Ovary (tissue), 9 donors: ENCODE measurements around the gene CAMTA1. TPM values are rescaled to one million over a fixed set of nuclear protein-coding genes. Genes with fewer than 3 reads are reported as not detected.

Experiments used
- DNase-seq, 5 donors: peaks; one replicate each; pipeline ENCODE4 v3.0.0-alpha.2; 2019 to 2020
- H3K27ac ChIP-seq, 2 donors: fragments of 200-600 bp; one replicate each; pipeline versions ENCODE4 v1.5.1 to v1.8.0; 2019 to 2022
- H3K27me3 ChIP-seq: fragments of 200-600 bp; one replicate; pipeline ENCODE4 v1.8.0; 2022
- H3K36me3 ChIP-seq: fragments of 200-600 bp; sonication (generic); one replicate; pipeline ENCODE4 v1.5.1; 2019
- H3K4me1 ChIP-seq: one replicate; pipeline ENCODE4 v1.8.1; 2013; ENCODE audit warnings: mild to moderate bottlenecking, moderate library complexity; ENCODE audit not compliant: insufficient read depth
- H3K4me3 ChIP-seq: fragments of 200-600 bp; sonication (generic); one replicate; pipeline ENCODE4 v1.5.1; 2017
- H3K9me3 ChIP-seq, 2 donors: fragments of 200-600 bp in 1 of 2; sonication (generic) in 1 of 2; one replicate each; pipeline versions ENCODE4 v1.5.1 to v1.8.1; 2013 to 2019; ENCODE audit warnings: mild to moderate bottlenecking in 1 of 2, moderate library complexity in 1 of 2
- CTCF ChIP-seq, 3 donors: fragments of 450-650 bp in 2 of 3; fragments of 200-600 bp in 1 of 3; IDR thresholded peaks; one replicate each; pipeline versions ENCODE4 v1.5.1 to v1.8.0; 2016 to 2022; ENCODE audit warnings: antibody characterized with exemption in 3 of 3, mild to moderate bottlenecking in 1 of 3
- EP300 ChIP-seq: sonication (generic); formaldehyde crosslinking; IDR thresholded peaks from one replicate; pipeline ENCODE4 v1.6.1; 2017; ENCODE audit warnings: antibody characterized with exemption
- POLR2A ChIP-seq: fragments of 450-650 bp; IDR thresholded peaks from one replicate; pipeline ENCODE4 v1.6.1; 2017; ENCODE audit warnings: antibody characterized with exemption, mild to moderate bottlenecking, moderate library complexity
- WGBS, 3 donors: extraction: QIAGEN DNeasy Blood & Tissue Kit in 1 of 3; methylation state at CpG; one replicate each; pipeline versions ENCODE4 v1.1.5 to v1.1.7; 2013 to 2017; 5-methylcytosine and 5-hydroxymethylcytosine counted together
- intact Hi-C, 4 donors: fragments of 100-400 bp; cut with DNase I; formaldehyde crosslinking; loops; one replicate each; pipeline versions ENCODE4 v1.11.0 to v1.15.1; 2022 to 2023
- polyA plus RNA-seq, 2 donors: library from polyadenylated mRNA; stranded (reverse); fragments of 200-250 nt in 1 of 2; fragments of 350-450 nt in 1 of 2; fragmentation: Illumina TruSeq in 1 of 2; extraction: RNeasy Lipid Tissue Mini Kit (QIAGEN cat#74804) in 1 of 2; gene quantifications; one replicate each; pipeline ENCODE4 v1.2.3, GENCODE V29; 2013 to 2014
- total RNA-seq, 7 donors: library from RNA; depleted of rRNA in 2 of 7; stranded (reverse); fragments of >200 nt in 2 of 7; fragmentation: NEBNext Ultra II Directional in 3 of 7; extraction: Animal tissue kit (Norgen Biotek cat#: 25700) in 3 of 7; gene quantifications; one replicate each; pipeline versions ENCODE4 v1.1.0 to v1.2.4, GENCODE V29; 2016 to 2023
- donor health status: DM: no; HTN: no; CAD: no; lungs with moderate emphysema.
- donor health status: DM: no; HTN: no; CAD: no.
- donor health status: Bipolar disorder and iron deficiency.
- donor health status: DM: yes; HTN: yes; CAD: no.
- donor health status: DM: no; HTN: no; CAD: no.
- donor health status: DM: yes; HTN: yes; CAD: no.

CAMTA1 gene
- total and polyA plus RNA-seq, 9 donors = 51.1 to 150 (median 67.4) TPM

DNA sequence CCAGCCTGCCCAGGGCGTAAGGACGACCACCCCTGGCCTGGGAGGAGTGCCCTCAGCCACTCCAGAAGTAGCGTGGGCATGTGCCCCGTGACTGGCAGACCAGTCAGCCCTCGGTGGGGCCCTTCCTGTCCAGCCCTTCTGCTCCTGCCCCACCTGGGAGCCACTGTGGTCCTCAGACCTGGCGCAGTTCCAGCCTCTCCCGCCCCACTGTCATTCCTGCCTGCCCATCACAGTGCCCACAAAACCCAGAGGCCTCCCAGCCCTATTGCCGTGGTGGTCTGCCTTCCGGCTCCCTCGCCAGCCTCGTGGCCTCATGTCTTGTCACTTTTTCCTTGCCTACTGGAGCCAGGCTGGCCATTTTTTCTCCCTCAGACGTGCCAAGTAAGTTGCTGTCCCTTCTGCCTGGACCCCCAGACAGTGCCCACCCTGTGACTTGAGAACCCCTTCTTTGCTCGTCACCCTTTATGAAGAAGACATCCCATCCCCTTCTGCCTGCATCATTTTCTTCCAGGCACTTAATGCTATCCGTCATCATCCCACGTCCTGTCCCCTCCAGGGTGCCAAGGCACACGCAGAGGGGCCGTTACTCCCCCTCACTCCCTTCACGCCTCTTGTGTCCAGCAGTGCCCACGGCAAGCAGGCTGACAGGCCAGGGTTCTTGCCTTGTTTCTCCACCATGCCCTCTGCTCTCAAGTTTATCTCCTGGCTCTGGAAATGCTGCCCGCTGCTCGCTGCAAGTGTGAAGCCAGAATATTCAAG lies 122.6 kb downstream of the CAMTA1 start:
- peaks cover 15% of the 10 kb centered on the region for H3K4me1 ChIP-seq
- no peaks in the 10 kb centered on the region for H3K36me3 ChIP-seq
- peak in 1 of 5 donors; percentile 39 for DNase-seq
- H3K9me3 ChIP-seq = no peaks in the 10 kb centered on the region
- TF ChIP-seq CTCF (IDR thresholded peaks at IDR 0.05) = no peak
- TF ChIP-seq POLR2A = no peak
- TF ChIP-seq EP300 = no peak
- 69 to 75% (median 71%) methylated on average over 21 of the region's 21 CpGs for WGBS, 3 donors
- H3K4me3 ChIP-seq = no peak overlapping the region
- no peak overlapping the region for H3K27ac ChIP-seq
- intact Hi-C loops = no loop called here
- no peaks in the 10 kb centered on the region for H3K27me3 ChIP-seq

GRCh38 chr1:6909401-6909800 lies 124.1 kb downstream of the CAMTA1 start:
- no peak for TF ChIP-seq EP300
- TF ChIP-seq CTCF (IDR thresholded peaks at IDR 0.05) = no peak
- TF ChIP-seq POLR2A = no peak
- no peak for DNase-seq
- H3K27ac ChIP-seq = no peak overlapping the region
- H3K36me3 ChIP-seq = no peaks in the 10 kb centered on the region
- 89 to 94% (median 92%) methylated on average over 5 of the region's 5 CpGs for WGBS, 3 donors
- no peaks in the 10 kb centered on the region for H3K27me3 ChIP-seq
- H3K4me3 ChIP-seq = no peak overlapping the region
- peaks cover 16% of the 10 kb centered on the region for H3K4me1 ChIP-seq
- intact Hi-C loops = no loop called here
- H3K9me3 ChIP-seq = no peaks in the 10 kb centered on the region

DNA sequence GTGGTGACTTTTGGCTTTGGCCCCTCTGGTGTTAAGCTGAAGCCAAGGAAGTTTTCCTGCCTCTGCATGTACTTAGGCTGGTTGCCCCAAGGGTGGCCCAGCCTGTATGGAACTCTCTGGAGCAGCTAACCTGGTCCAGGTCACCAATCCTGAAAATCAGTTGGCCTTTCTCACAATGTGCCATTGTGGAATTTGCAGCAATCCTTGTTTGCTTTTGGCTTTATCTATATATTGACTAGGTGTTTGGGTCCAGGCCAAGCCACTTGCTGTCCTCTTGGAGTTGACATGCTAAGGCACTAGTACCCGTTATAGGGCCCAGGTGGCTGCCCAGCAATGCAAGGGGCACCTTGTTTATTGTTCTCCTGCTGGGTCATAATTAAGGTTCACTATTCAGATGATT lies 124.6 kb downstream of the CAMTA1 start:
- Histone ChIP-seq H3K9me3 (no peaks in the 10 kb centered on the region), H3K27ac (no peak overlapping the region), H3K4me1 (peaks cover 16% of the 10 kb centered on the region), H3K36me3 (no peaks in the 10 kb centered on the region), H3K4me3 (no peak overlapping the region), H3K27me3 (no peaks in the 10 kb centered on the region)
- intact Hi-C loops = no loop called here
- DNase-seq = no peak
- 82 to 90% (median 89%) methylated on average over 1 of the region's 1 CpG for WGBS, 3 donors
- TF ChIP-seq CTCF (IDR thresholded peaks at IDR 0.05) (no peak), POLR2A (no peak), EP300 (no peak)

- peaks cover 15% of the 10 kb centered on the region for H3K4me1 ChIP-seq
- no peaks in the 10 kb centered on the region for H3K36me3 ChIP-seq
- intact Hi-C loops = no loop called here
- no peak for DNase-seq
- no peaks in the 10 kb centered on the region for H3K9me3 ChIP-seq
- H3K27me3 ChIP-seq = no peaks in the 10 kb centered on the region
- no peak overlapping the region for H3K4me3 ChIP-seq
- TF ChIP-seq POLR2A (no peak), EP300 (no peak), CTCF (IDR thresholded peaks at IDR 0.05) (no peak)
- no peak overlapping the region for H3K27ac ChIP-seq
- whole genome bisulfite sequencing, 3 donors = 80 to 83% (median 82%) methylated on average over 14 of the region's 14 CpGs
Observed at GRCh38 chr1:6911021-6911941, 126.0 kb downstream of the CAMTA1 start.
